GM12801 (cell line): ENCODE data around the gene RBP2.

Source experiments
- TF ChIP-seq, protein P1 (sequence below): IDR thresholded peaks from one replicate; pipeline ENCODE4 v1.5.1; 2011; ENCODE audit warnings: control low read depth; ENCODE audit not compliant: insufficient read length; ENCODE audit errors: extremely low read depth

Gene RBP2

GRCh38 chr3:139519998-139520737 is 43.9 kb upstream of the RBP2 start:
- TF ChIP-seq, protein P1, sequence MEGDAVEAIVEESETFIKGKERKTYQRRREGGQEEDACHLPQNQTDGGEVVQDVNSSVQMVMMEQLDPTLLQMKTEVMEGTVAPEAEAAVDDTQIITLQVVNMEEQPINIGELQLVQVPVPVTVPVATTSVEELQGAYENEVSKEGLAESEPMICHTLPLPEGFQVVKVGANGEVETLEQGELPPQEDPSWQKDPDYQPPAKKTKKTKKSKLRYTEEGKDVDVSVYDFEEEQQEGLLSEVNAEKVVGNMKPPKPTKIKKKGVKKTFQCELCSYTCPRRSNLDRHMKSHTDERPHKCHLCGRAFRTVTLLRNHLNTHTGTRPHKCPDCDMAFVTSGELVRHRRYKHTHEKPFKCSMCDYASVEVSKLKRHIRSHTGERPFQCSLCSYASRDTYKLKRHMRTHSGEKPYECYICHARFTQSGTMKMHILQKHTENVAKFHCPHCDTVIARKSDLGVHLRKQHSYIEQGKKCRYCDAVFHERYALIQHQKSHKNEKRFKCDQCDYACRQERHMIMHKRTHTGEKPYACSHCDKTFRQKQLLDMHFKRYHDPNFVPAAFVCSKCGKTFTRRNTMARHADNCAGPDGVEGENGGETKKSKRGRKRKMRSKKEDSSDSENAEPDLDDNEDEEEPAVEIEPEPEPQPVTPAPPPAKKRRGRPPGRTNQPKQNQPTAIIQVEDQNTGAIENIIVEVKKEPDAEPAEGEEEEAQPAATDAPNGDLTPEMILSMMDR: no peak

DNA sequence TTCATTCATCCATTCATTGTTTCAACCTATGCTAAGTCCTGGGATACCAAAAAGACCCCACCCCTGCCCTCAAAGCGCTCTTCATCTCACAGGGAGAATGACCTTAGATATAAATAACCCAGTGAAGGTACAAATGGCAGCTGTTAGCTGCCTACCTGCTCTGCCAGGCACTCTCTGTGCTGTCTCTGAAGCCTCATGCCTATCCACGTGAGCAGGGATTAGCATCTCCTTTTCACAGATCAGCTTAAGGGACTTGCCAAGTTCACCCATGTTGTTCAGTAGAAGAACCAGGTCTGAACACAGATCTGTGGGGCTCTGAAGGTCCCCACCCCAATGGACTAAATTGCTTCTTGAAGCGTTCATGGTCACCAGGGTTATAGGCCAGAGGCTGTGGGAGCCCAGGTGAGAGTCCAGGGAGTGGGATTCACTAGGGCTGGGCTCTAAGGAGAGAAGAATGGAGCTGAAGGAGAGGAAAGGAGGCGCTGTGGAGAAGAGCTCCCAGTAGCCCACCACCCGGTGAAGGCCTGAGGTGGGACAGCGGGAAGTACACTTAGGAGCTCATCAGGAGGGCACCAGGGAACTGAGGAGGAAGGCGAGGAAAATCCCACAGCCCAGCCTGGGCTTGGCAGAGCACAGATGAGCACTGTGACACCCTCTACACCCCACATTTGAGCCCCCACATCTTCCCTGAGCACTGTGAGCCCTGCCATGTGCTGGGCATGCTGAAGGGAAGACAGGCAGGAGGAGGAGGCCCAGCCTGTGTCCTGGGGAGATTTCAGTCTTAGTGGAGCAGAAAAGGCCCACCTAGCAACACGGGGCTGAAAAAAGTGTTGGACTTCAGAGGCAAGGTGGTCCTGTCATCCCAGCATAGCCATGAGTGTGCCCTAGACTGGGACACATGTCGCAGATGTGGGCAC is 42.9 kb upstream of the RBP2 start:
- TF ChIP-seq, protein P1: no peak

- TF ChIP-seq, protein P1: no peak
These were observed 42.0 kb upstream of the RBP2 start for GRCh38 chr3:139518306-139518705.

DNA sequence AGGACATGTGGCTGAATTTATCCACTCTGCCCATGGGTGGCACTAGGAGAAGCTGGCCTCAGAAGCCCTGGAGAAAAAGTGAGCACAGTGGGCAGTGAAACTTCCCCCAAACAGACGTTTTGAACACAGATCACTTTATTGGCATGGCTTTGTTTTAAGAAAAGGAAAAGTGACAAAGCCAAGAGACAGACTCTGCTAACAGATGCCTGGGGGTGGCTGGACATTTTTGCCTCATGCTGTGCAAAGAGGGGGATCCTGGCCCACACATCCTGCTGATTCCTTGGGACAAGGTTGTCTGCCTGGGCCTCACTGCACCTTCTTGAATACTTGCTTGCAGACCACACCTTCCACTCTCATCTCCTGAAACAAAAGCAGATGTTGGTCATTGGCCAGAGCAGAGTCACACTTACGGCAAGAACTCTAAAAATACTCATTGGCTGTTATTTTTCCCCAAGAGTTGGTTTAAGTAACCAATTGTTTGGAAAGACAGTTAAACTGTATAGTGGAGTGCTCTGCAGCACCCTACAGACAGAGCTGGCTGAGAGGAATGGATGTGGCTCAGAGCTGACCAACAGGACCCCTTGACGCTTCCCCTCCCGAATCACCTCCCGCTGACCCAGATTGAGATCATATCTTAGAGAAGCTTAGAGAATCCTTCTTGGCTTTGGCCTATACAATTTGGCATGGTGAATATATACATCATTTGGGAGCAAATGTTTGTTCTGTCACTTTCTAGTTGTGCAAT is 41.2 kb upstream of the RBP2 start:
- TF ChIP-seq, protein P1: no peak

- TF ChIP-seq, protein P1: no peak
These were observed 38.4 kb upstream of the RBP2 start for GRCh38 chr3:139514741-139515140.

DNA sequence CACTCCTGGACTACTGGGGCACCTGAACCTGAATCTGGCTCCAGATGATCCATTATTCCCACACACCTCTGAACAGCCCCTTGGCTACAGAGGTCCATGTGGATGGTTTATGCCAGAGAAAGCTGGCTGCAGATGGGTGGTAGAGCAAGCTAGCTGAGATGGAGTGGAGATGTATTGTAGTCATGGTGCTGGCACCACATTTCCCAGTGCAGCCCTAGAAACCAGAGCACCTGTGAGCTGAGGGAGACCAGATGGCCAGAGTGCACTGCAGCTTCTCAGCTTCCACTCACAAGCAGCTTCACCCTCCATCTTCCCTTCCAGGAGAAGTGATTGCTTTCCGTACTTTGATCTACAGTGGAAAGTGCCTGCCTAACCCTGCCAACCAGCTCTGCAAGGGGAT is 33.3 kb upstream of the RBP2 start:
- TF ChIP-seq, protein P1: no peak

DNA sequence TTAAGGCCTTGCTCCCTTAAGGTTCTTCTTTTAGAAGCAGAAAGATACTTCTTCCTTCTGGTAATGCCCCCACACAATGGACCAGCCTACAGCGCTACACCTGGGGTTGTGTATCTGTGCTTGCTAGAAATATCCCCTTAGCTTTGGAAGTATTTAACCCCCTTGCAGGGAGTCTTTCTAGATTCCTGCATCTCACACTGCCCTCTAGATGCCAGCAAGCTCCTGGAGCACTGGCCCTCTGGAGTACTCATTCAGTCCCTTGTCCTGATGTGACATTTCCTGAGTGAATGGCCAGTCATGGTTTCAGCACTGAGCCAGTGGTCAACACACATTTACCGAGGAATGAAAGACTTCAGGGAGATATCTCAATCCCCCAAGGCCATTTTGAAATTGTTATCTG is 30.4 kb upstream of the RBP2 start:
- TF ChIP-seq, protein P1: no peak
